Activated naive CD4-positive, alpha-beta T cell treated with anti-CD3 and anti-CD28 coated beads, Interleukin-2, amount 50 U/mL, for 72 hours (primary cell): Measurements from ENCODE around the gene TPGS2. TPM values are rescaled to one million over a fixed set of nuclear protein-coding genes. Genes with fewer than 3 reads are reported as not detected.

ENCODE experiments used
- ATAC-seq, 2 donors: fragments of 150-1000 bp; cut with Tn5 transposase; 2 replicates each; pipeline ENCODE4 v1.10.0; 2021; ENCODE audit warnings: mild to moderate bottlenecking in 2 of 2, moderate library complexity in 2 of 2
- DNase-seq, 2 donors: peaks; one replicate each; pipeline ENCODE4 v3.0.0; 2021 to 2022; ENCODE audit warnings: low spot score in 2 of 2
- H3K27ac Mint-ChIP-seq, 2 donors: one replicate each; pipeline ENCODE4 v1.8.0; 2022; ENCODE audit warnings: mild to moderate bottlenecking in 2 of 2, mixed read lengths in 2 of 2
- H3K36me3 Mint-ChIP-seq, 2 donors: one replicate each; pipeline ENCODE4 v1.8.0; 2022; ENCODE audit warnings: mixed read lengths in 2 of 2
- H3K9me3 Mint-ChIP-seq, 2 donors: one replicate each; pipeline ENCODE4 v1.8.0; 2022; ENCODE audit warnings: mixed read lengths in 2 of 2
- total RNA-seq, 2 donors: library from RNA; stranded (reverse); gene quantifications; one replicate each; pipeline ENCODE4 v1.2.3, GENCODE V29; 2022

The TPGS2 gene
- total RNA-seq, 2 donors from 2014 or later, result 52.8 to 99.0 TPM

DNA sequence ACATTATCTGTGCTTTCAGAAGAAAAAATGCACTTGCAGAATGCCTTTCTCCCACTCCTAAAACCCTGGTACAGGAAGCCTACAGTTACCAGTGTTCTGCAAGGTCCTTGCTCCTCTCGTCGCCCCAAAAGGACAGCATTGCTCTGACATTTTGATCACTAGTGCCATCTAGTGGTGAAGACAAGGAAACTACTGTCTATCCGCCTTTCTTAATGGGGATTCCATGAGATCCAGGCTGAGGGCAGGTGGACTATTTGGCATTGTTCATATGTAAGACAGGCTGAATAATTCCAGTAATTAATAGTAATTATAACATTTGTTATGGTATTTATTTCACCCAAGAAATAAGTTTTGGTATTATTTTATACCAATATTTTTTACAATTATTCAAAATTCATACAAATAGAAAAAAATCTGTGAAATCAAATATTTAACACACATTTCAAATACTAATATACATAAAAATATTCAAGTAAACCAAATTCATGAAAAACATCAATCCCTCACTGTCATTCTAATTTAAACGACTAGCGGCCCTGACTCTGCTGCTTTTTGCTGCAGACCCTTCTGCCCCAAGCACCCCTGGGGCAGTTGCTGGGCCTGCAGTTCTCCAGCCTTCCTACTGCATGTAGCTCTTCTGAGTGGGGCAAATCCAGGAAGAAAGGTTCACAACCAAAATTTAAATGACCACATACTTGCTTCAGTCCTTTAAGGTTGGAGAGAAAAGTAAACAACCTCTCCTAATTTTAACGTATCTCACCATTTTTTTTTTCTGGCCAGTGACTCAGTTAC is 19.0 kb downstream of the TPGS2 start:
- Mint-ChIP-seq H3K36me3 (peaks cover 14 to 30% of the 10 kb centered on the region in 2 donors), H3K27ac (no peak overlapping the region), H3K9me3 (no peaks in the 10 kb centered on the region)
- peak; percentile 71 to 81 for ATAC-seq
- DNase-seq, result peak in 1 of 2 donors; percentile 6

GRCh38 chr18:36808681-36809080 is 20.1 kb downstream of the TPGS2 start:
- Mint-ChIP-seq H3K9me3 (no peaks in the 10 kb centered on the region), H3K27ac (no peak overlapping the region), H3K36me3 (peaks cover 24 to 41% of the 10 kb centered on the region in 2 donors)
- ATAC-seq, result no peak
- DNase-seq, result no peak

- Mint-ChIP-seq H3K9me3 (no peaks in the 10 kb centered on the region), H3K27ac (no peak overlapping the region), H3K36me3 (peaks cover 42 to 60% of the 10 kb centered on the region in 2 donors)
- no peak for ATAC-seq
- no peak for DNase-seq
These were observed 23.7 kb downstream of the TPGS2 start for GRCh38 chr18:36805105-36805504.

DNA sequence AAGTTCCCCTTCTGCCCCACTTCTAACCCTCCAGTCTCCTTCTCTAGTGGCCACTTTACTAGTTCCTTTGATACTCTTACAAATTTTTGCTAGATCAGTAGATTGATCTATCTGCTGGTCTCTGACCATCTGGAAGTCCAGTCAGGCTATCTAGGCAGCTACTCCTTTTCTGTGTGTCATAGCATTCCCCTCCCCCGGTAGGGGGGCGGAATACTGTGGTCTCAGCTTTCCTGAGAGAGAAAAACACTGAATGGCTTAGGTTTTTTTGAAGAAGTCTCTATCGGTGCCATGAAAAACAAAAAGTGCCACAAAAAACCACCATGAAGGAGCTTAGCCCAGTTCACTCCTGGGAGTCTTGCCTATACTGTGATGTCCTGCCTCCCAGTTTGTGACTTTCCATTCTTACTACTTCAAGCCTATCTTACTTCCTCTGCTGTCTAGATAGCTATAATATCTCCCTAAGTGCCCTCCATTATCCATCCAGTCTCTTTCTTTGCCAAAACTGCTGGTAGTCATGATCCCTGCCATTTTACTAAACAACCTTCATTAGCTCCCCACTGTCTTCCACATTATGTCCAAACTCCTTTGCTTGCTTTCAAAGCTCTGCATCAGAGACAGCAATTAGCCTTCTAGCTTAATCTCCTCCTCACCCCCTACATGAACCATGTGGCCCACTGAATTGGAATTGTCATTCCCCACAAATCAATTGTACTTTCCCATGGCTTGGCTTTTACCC is 29.9 kb downstream of the TPGS2 start:
- Mint-ChIP-seq H3K9me3 (no peaks in the 10 kb centered on the region), H3K36me3 (peaks cover 41 to 56% of the 10 kb centered on the region in 2 donors), H3K27ac (peak overlapping the region in 1 of 2 donors; percentile 66)
- ATAC-seq, result no peak
- no peak for DNase-seq

DNA sequence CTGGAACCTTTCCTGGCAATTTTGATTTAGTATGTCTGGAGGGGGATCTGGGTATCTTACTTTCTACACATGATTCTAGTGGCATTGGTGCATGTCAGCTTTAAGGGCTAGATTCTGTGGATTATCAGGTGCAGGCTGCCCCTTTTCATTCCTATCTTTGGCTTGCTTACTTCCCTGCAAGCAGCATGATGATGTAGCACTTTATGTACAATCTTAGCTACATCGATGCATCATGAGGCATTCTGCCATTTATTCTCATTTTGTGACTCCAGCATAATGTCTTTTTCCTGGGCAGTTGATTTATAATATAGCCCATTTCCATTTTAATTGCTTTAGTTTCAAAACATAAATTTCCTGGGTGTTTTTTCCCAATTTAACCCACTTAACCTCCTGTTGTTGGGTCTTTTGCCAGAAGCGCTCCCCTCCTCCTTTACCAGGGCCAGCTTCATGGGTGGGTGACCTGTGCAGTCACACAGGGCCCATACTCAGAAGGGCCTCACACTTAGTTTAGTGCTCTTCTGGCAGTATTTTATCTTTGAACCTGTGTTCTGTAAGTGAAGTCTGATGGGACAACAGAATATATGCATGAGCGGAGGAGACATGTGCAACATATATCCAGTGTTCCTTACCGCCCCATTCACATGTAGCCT is 36.0 kb downstream of the TPGS2 start:
- DNase-seq (no peak), ATAC-seq (no peak)
- H3K36me3 Mint-ChIP-seq, result peaks cover 53 to 64% of the 10 kb centered on the region in 2 donors
- peaks cover 8 to 15% of the 10 kb centered on the region in 2 donors for H3K9me3 Mint-ChIP-seq
- H3K27ac Mint-ChIP-seq, result no peak overlapping the region

DNA sequence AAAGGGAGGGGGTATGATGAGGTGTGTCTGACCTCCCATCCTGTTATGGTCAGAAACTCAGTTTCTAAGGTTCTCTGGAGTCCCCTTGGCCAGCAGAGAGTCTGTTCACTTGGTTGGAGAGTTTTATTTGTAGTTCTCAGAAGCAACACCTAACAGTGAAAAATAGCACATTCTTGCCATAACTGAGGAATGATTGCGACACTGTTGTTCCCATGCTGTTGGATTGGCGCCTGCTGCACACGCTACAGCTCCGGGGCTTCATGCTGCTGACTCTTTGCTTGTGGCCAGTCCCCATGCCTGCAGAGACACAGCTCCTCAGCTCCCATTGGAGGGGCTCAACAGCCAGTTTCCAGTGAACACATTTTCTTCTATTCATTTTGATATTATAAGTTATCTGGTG is 42.1 kb downstream of the TPGS2 start:
- Mint-ChIP-seq H3K36me3 (peaks cover 23 to 24% of the 10 kb centered on the region in 2 donors), H3K9me3 (peaks cover 8 to 10% of the 10 kb centered on the region in 2 donors), H3K27ac (no peak overlapping the region)
- DNase-seq (no peak), ATAC-seq (no peak)

DNA sequence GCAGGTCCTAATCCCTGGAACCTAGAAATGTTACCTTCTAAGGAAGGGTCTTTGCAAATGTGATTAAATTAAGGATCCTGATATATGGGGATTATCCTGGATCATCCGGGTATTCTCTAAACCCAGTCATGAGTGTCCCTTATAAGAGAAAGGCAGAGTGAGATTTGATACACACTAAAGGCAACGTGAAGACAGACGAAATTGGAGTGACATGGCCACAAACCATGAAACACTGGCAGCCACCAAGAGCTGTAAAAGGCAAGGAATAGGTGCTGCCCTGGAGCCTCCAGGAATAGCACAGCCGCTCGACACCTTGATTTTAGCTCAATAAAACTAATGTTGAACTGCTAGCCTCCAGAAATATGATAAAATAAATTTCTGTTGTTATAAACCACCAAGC is 45.0 kb downstream of the TPGS2 start:
- DNase-seq, result no peak

DNA sequence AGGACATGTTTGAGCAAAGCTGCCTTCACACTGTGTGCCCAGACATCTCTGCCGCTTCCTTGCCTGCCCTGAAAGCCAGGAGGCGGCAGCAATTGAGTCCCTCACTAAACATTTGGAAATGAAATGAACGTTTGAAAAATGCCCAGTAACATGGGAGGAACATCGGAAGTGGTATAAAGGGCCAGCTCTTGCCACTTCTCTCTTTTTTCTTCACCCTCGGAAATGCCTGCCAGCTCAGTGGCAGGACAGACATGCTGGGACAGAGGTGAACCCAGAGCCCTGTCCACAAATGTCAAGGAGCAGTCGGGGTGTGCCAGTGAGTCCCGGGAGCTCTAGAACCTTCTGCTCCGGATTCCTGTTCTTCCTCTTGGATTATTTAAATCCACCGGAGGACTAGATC is 46.1 kb downstream of the TPGS2 start:
- H3K36me3 Mint-ChIP-seq, result peaks cover 5% of the 10 kb centered on the region in 2 donors
- DNase-seq (no peak), ATAC-seq (no peak)
- peak overlapping the region in 1 of 2 donors; percentile 41 for H3K27ac Mint-ChIP-seq
- no peaks in the 10 kb centered on the region for H3K9me3 Mint-ChIP-seq

More for the DNA sequence above, 45.0 kb downstream of the TPGS2 start:
- peak overlapping the region in 1 of 2 donors; percentile 65 for H3K27ac Mint-ChIP-seq
- H3K9me3 Mint-ChIP-seq, result no peaks in the 10 kb centered on the region
- peaks cover 5% of the 10 kb centered on the region in 2 donors for H3K36me3 Mint-ChIP-seq
- ATAC-seq, result no peak

- H3K9me3 Mint-ChIP-seq, result no peaks in the 10 kb centered on the region
- DNase-seq, result no peak
- ATAC-seq, result no peak
- peaks cover 0 to 5% of the 10 kb centered on the region in 2 donors for H3K36me3 Mint-ChIP-seq
- no peak overlapping the region for H3K27ac Mint-ChIP-seq
These were observed 48.1 kb downstream of the TPGS2 start for GRCh38 chr18:36780748-36781147.

DNA sequence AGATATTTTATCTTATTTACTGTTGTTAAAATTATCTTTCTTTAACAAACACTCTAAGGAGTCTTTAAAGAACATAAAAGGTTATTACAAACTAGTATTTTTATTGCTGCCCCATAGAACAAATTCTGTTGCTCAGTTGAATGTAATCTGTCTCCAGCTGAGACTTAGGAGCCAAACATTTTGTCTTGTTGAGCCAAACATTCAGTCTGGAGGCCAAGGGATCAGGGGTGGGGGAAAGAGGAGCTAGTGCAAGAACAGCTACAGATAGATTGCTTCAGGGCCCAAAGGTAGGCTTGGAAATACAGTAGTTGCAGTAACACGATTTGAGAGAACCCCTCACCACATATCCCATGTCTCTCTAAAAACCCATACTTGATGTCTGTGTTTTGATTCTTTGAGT is 51.2 kb downstream of the TPGS2 start:
- Mint-ChIP-seq H3K36me3 (peaks cover 0 to 5% of the 10 kb centered on the region in 2 donors), H3K27ac (no peak overlapping the region), H3K9me3 (no peaks in the 10 kb centered on the region)
- no peak for DNase-seq
- no peak for ATAC-seq

DNA sequence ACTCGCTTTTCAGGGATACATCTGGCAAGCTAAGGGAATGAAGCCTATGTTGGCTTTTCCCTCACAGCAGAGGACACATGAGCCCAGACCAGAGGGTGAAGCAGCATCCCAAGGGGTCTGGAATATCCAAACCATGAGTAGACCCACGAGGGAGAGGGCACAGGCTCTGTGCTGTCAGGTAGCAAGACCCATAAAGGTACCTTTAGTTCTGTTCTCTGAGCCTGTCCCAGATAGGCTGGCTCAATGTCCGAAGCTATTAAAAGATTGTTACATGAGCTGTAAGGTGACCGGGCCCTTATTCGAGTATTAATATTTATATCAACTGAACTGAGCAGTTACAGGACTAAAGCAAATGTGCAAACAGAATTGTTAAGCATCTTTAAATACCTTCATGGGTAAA is 52.2 kb downstream of the TPGS2 start:
- Mint-ChIP-seq H3K9me3 (no peaks in the 10 kb centered on the region), H3K36me3 (peaks cover 0 to 5% of the 10 kb centered on the region in 2 donors), H3K27ac (no peak overlapping the region)
- DNase-seq (no peak), ATAC-seq (no peak)

DNA sequence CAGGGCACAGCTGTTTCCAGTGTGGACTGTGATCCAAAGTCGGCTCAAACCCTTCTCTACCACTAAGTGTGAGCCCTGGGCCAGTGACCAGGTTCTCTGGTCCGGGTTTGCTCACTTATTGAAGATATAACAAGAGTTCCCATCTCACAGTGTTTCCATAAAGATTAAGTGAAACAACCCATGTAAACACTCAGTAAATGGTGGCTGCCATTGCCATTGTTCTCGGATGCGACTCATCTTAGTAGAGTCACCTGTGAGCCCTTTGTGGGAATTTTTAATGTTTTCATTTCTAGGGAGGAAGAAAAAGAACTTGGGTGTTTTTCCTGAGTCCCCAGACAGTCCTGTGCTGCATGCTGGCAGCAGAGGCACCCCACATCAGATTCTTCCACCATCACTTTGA is 53.4 kb downstream of the TPGS2 start:
- ATAC-seq (no peak), DNase-seq (no peak)
- Mint-ChIP-seq H3K36me3 (peaks cover 0 to 5% of the 10 kb centered on the region in 2 donors), H3K27ac (no peak overlapping the region), H3K9me3 (no peaks in the 10 kb centered on the region)

DNA sequence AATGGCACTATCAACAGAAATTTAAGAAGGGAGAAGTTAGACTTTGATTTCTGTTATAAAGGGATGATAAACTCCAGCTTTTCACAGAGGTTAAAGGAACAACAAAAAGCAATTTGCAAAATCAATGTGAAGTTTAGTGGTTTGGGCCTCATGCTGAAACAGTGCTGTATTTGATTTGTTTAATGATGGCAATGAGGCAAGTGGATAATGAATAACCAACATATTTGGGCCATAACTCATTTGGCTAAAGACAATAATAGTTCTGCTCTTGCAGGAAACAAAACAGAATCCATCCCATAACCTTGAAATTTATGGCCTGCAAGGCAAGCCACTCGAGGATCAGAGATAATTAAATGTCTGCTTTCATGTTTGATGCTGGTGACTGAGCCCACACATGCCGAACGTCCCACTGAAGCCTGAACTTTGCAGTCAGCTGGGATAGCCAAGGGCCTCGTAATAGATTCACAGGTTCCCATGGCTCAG is 56.5 kb downstream of the TPGS2 start:
- no peaks in the 10 kb centered on the region for H3K9me3 Mint-ChIP-seq
- H3K36me3 Mint-ChIP-seq, result no peaks in the 10 kb centered on the region
- DNase-seq (no peak), ATAC-seq (no peak)
- no peak overlapping the region for H3K27ac Mint-ChIP-seq

- no peaks in the 10 kb centered on the region for H3K36me3 Mint-ChIP-seq
- DNase-seq (no peak), ATAC-seq (no peak)
- no peaks in the 10 kb centered on the region for H3K9me3 Mint-ChIP-seq
- no peak overlapping the region for H3K27ac Mint-ChIP-seq
These were observed 57.6 kb downstream of the TPGS2 start for GRCh38 chr18:36771245-36771644.

DNA sequence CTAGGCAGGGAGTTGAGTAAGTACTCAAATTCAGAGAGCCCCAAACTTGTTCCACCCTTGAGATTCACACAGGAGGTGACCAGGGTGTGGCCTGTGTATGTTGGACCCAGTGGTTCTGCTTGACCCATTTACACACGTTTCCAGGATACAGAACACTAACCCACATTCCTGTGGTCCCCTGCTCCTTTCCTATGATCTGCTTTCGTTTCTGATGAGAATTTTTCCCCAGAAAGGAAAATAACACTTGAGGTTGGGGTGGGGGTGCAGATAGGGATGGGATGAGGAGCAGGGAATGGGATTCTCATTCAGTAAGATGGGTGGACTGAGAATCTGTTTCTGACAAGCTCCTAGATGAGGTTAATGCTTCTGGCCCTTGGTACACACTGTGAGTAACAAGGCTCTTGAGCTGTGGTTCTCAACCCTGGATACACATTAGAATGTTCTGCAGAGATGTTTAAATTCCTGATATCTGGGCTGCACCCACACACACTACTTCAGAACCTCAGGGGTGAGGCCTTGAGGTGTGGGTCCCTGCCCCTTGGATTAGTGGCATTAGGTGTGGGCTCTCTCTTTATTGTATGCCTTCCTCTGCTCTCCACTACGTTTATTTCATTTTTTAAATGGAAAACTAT is 58.4 kb downstream of the TPGS2 start:
- DNase-seq, result no peak
- ATAC-seq, result no peak
- Mint-ChIP-seq H3K36me3 (no peaks in the 10 kb centered on the region), H3K27ac (no peak overlapping the region), H3K9me3 (no peaks in the 10 kb centered on the region)

- no peaks in the 10 kb centered on the region for H3K9me3 Mint-ChIP-seq
- no peak overlapping the region for H3K27ac Mint-ChIP-seq
- no peaks in the 10 kb centered on the region for H3K36me3 Mint-ChIP-seq
- peak in 1 of 2 donors; percentile 40 for ATAC-seq
- DNase-seq, result peak in 1 of 2 donors; percentile 42
These were observed 59.0 kb downstream of the TPGS2 start for GRCh38 chr18:36769611-36770314.
